Superior temporal gyrus (tissue), 1 donor: ENCODE data around the gene IQCN.

Source experiments
- DNase-seq: peaks from one replicate; pipeline ENCODE4 v3.0.0-alpha.2; 2016; ENCODE audit errors: extremely low spot score

Gene IQCN

DNA sequence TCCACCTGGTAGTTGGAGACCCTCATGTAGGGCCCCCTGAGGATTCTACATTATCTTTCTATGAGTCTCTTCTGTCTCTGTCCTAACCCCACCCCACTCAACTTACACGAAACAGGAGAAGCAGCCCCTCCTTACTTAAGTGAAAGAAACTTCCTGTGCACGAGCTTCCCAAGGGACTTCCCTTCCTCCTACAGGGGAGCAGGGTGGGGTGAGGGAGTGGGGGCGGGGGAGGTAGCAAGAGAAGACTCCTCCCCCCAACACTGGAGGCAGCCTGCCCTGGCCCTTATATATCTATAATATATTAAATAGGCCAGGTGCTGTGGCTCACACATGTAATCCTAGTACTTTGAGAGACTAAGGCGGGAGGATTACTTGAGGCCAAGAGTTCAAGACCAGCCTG is 42.5 kb downstream of the IQCN start:
- DNase-seq: no peak

DNA sequence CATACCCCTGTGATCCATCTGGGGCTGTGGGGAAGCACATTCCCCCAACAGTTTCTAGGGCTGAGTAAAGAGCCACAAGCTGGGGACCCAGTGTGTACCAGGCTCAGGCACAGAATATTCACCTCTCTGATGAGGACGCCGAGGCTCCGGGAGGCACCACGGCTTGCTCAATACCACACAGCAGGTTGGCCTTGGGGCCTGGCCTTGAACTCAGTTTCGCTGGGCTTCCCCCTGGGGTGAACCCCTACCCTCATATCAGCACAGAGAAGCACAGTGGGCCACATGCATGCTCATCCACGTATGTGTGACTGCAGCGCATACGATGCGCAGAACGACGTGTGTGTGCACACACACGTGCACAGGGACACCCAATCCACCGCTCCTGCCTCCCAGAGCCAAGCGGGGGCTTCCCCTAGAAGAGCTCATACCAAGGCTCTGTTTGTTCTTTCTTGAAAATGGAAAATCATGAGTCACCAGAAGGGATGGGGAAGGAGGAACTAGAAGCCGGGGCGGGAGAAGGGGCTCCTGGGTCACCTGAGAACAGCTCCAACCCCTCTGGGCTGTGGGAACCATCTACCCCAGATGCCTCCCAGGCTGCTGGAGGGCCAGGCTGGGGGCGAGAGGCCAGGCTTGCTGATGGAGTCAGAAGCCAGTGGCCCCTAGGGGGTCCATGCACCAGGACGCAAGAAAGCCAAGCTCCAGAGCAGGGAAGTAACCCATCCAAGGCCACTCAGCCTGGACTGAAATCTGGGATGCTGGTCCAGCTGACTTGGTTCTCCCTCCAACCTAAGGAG is 43.1 kb downstream of the IQCN start:
- peak; percentile 21 for DNase-seq

DNA sequence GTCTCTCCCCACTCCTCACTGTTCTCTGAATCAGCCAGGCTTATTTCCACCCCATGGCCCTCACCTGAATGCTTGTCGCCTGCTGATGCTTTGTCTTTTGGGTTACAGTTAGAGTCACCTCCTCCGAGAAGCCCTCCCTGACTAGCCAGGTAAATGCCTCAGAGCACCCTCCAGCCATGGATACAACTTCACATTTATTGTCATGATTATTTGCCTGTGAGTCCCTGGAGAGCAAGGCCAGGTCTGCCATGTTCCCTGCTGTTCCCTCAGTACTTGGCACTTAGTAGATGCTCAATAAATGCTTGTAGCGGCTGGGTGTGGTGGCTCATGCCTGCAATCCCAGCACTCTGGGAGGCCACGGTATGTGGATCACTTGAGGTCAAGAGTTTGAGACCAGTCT is 44.3 kb downstream of the IQCN start:
- DNase-seq: no peak

- no peak for DNase-seq
These were observed 44.8 kb downstream of the IQCN start for GRCh38 chr19:18229474-18229873.

DNA sequence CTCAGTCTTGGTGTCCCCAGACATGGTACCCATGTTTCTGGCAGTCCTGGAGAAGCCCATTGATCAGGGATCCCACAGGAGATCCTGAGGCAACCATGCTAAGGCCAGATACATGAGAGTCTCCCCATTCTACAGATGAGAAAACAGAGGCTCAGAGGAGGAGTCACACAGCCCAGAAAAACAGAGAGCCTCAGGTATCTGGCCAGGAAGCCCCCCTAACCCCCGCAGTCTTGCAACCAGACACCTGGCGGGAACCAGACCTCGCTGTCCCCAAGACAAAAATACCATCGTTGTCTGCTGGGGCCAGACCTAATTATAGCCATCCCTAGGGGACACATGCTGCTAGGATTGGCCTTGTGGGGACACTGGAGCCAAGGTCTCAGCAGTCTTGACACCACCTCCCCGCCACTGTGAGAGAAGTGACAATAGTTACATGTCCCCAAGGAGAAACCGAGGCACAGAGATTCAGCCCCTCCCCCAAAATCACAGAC is 46.4 kb downstream of the IQCN start:
- DNase-seq: no peak

DNA sequence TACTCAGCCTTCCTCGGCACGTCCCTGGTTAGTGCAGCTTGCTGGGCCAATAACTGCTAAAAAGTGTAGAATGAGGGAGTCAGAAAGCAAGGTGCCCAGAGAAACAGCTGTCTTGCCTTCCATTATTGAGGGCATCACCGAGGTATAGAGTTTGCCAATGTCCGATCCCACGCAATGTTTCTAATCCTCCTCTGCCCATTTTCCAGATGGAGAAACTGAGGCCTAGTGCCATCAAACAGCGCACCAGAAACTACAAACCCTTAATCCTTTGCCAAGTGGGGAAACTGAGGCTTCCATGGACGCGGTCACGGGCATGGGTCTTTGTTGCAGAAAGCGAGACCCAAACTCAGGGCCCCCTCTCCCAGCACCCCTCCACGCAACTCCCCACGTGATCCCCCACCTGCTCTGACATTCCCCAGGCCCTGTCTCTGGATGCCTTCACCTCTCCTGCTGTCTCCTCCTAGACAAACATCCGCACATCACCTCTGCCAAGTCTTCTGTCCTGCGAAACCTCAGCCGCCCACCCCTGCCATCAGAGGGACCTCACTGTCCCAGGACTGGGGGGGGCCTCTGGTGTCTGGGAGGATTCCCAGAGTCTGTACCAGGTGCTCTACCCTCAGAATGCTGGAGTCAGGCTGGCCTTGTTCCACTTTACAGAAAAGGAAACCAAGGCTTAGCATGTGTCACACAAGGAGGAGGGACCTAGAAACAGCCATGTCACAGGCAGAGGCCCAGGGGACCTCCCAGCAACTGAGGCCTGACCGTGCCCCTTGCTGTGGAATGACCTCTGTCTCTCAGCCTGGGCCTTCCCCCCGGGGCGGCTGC is 47.1 kb downstream of the IQCN start:
- DNase-seq: no peak

DNA sequence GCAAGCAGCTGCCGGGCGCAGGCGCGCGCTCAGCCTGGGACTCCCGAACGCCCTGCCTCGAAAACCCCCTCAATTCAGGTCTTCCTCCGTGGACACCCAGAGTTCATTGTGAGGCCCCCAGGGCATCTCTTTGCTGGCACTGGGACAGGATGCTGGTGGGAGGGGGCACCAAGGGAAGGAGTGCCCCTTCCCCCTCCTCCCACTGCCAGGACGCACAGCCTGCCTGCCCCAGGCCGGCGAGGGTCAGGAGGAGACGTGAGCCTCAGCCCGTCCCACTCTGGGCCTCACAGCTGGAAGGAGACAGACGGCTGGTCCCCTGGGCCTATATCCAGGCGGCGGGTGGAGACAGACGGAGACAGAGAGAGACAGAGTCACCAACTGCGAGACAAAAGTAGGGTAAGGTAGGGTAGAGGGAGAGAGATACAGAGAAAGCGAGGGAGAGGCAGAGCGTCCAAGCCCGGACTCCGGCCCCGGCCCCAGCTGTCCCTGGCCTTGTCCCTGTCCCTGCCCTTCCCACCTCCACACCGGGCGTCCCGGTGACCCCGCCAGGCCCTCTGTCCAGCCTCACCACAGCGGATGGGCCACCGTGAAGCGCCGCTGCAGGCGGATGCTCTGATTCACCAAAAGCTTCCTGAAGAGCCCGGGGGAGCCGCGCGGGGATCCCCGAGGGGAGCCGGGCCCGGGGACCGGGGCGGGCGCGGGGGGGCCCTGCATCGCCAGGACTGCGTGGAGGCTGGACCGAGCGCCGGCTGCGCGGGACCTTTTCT is 48.4 kb downstream of the IQCN start, which contains the start of gene PDE4C:
TSS of gene PDE4C (minus strand) at position 737 of the 767 bp plus-strand sequence. CDS start at position 714, 23 bp downstream.
- no peak for DNase-seq

GRCh38 chr19:18225355-18225701 is 48.9 kb downstream of the IQCN start:
- DNase-seq: no peak

DNA sequence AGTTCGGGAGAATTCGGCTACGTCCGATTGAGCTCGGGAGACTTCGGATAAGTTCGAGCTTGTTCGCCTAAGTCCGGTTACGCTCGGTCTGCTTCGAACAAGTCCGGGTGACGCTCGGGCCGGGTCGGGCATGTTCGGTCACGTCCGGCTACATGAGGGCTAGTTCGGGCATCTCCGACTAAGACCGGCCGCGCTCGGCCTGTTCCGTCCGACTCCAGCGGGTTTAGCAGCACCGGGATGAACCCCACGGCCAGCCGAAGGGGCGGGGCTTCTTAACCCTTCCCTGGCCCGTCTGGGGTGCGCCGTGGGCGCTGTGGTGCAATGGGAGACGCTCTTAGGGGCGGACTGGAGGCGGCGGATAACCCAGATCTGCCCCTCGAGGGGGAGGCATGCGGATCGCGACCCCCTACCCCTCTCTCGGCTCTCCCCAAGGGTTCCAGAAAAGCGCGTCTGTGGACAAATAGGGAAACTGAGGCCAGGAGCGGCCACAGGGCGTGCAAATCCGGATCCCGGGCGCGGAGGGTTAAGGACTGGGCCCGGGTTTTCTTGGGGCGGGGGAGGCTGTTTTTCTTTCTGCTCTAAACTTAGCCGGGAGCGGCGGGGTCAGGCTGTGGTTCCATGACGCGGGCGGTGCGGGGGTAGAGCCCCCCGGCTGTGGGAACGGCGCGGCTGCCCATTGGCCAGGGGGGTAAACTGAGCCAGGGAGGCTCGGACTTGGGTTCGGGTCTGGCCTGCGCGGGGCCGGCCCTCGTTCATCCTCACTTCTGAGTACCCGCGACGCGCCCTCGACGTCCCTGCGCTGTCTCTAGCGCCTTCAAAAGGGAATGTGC is 49.5 kb downstream of the IQCN start:
- peak; percentile 90 for DNase-seq

GRCh38 chr19:18223860-18224524 is 50.3 kb downstream of the IQCN start:
- no peak for DNase-seq

DNA sequence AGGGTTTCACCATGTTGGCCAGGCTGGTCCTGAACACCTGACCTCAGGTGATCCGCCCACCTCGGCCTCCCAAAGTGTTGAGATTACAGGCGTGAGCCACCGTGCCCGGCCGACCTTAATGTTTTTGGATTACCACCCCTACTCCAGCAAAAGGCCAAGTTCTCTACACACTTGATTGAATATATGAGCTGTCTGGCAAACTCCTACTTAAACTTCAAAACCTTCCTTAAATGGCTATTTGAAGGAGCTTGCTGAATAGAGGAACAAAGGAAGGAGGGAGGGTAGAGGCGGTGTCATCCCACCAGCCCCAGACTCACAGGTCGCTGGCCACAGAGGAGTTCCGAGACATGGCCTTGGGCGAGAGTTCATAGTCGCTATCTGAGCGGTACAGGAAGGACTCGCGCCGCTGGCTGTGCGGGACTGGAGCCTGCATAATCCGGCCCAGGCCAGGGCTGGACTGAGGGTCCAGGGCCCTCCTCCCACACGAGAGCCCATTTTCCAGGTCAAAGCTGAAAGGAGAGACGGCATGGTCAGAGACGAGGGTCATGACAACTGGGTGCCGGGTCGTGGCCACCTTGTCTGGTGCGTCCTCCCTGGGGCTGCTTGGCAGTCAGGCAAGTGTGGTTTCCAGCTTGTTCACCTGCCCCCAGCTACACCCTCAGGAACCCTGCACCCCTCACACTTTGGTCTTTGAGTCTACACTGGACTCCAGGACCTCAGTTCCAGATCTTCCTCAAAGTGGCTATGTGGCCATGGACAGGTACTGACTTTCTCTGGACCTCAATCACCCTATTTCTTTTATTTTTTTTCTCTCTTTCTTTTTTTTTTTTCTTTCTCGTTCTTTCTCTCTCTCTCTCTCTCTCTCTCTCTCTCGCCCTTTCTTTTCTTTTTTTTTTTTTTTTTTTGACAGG is 52.2 kb downstream of the IQCN start:
- no peak for DNase-seq

DNA sequence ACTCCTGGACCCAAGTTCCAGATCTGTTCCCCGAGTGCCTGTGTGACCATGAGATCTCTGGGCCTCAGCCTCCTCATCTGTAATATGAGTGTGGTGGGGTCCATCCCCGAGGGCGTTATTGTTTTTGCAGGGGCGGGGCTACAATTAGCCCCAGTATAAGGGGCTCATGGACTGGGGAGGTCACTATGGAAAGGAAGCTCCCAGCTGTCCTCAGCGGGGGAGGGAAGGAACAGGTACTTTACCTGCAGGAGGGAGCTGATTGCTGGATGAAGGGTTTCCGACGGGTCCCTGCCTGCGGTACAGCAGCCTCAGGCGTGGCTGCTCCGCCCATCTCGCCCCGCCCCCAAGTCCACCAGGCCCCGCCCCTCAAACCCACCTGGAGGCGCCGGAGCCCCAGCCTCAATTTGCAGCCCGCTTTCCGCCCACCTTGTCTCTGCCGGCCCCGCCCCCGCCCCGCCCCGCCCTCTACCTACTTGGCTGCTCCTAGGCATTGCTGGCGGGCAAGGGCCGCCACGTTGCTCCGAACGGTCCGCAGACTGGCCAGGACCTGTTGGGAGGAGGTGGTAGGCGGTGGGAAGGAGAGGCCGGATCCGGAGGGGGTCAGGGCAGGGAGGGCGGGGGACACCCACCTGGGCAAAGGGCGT is 53.5 kb downstream of the IQCN start:
- no peak for DNase-seq

GRCh38 chr19:18219911-18220631 is 54.2 kb downstream of the IQCN start:
- DNase-seq: no peak

DNA sequence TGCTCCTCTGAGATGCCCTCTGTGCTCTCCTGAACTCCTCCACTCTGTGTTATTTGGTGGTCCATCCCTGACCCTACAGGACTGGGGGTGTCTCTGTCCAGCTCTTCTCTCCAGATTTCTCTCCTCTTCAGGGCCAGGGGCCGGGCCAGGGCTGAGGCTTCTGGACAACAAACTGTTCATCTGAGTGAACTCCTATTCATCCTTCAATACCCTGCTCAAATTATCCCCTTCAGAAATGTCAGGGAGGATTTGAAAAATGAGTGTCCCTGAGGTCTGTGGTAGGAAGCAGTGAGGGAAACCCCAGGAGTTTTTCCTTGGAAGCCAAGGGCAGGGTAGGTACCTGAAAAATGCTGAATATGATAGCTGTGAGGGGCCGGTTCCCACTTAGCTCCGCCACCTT is 55.7 kb downstream of the IQCN start:
- no peak for DNase-seq

- DNase-seq: no peak
These were observed 56.1 kb downstream of the IQCN start for GRCh38 chr19:18218159-18218558.

- DNase-seq: no peak
These were observed 57.5 kb downstream of the IQCN start for GRCh38 chr19:18216789-18217188.

DNA sequence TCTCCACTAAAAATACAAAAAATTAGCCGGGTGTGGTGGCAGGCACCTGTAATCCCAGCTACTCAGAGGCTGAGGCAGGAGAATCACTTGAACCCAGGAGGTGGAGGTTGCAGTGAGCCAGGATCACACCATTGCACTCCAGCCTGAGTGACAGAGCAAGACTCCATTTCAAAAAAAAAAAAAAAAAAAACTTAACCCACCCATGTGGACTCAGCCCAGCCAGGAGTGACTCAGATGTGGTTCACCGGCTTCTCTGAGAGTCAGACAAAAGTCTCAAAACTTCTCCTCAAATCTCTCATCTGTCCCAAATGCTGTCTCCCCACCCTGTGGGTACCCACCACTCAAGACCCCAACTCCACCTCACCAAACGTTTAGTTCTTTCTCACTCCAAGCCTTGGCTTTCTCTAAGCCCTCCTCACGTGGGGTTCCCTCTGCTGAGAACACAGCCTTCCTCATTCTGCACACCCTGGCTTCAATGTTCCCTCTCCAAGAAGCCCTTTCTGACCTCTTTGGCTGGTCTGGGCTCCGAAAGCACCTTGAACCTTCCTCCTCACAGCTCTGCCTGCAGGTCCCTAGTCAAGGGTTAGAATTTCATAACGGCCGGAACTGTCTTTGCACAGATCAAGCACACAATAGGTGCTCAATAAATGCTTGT is 59.3 kb downstream of the IQCN start:
- no peak for DNase-seq

- DNase-seq: no peak
These were observed 62.6 kb downstream of the IQCN start for GRCh38 chr19:18211683-18212082.
